ENCODE data around the gene SCAMP3. TPM values are rescaled to one million over a fixed set of nuclear protein-coding genes. Genes with fewer than 3 reads are reported as not detected.
"Not testable (repeated sequence)": the region's sequence is repeated elsewhere in the genome, so short reads cannot be mapped to it uniquely, and the experiment has no call there.

SCAMP3 gene
- total RNA-seq, 2 experiments from 2014 or later, result 88.7 to 96.4 TPM

DNA sequence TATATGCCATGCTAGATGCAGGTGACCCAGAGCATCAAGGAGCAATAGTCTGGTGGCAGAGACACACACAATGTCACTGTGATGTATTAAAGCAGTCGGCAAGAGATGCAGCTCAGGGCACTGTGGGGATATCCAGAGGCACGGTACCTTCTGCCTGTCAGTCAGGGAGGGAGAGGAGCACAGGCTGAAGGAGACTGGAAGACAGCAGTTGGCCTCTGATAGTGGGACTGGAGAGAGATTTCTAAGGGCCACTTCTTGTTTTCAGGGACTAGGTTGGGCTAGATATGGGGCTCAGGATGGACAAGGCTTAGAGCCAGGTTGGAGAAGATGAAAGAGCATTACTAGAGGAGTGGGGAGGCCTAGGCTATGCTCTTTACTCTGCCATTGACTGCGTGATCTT lies 30.9 kb downstream of the SCAMP3 start:
- H3K27me3 Mint-ChIP-seq; DNase-seq; H3K27ac Mint-ChIP-seq; H3K9me3 Mint-ChIP-seq; POLR2A ChIA-PET; H3K4me3 Mint-ChIP-seq; H3K36me3 Mint-ChIP-seq (ENCODE audit: low read depth): not testable (repeated sequence)
- CTCF ChIA-PET, result interaction anchor here (1.0 to 1.8 kb wide), 2 partner anchors 13 to 19 kb away, joined by 3 to 5 read pairs; no protein-coding TSS in a partner anchor
- peaks cover 26% of the 10 kb centered on the region for H3K4me1 Mint-ChIP-seq

DNA sequence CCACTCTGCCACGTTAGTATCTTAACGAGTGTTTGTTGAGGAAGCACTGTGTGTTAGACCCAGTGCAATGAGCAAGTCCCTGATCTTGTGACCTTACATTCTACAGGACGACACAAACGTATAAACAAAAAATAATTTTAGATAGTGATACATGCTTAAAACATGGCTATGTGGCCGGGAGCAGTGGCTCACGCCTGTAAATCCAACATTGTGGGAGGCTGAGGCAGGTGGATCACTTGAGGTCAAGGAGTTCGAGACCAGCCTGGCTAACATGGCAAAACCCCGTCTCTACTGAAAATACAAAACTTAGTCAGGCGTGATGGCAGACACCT lies 34.1 kb downstream of the SCAMP3 start:
- Mint-ChIP-seq H3K4me3 (peak overlapping the region; percentile 84), H3K9me3 (no peaks in the 10 kb centered on the region), H3K36me3 (ENCODE audit: low read depth) (peaks cover 8% of the 10 kb centered on the region), H3K4me1 (peaks cover 36% of the 10 kb centered on the region), H3K27ac (peak overlapping the region; percentile 92), H3K27me3 (no peaks in the 10 kb centered on the region)
- DNase-seq, result no peak
- POLR2A ChIA-PET, result no interaction called here
- CTCF ChIA-PET, result interaction anchor here (0.9 to 2.5 kb wide), 5 partner anchors 15 to 55 kb away, joined by 3 to 11 read pairs (median 5); partner anchors contain the start of gene KRTCAP2

DNA sequence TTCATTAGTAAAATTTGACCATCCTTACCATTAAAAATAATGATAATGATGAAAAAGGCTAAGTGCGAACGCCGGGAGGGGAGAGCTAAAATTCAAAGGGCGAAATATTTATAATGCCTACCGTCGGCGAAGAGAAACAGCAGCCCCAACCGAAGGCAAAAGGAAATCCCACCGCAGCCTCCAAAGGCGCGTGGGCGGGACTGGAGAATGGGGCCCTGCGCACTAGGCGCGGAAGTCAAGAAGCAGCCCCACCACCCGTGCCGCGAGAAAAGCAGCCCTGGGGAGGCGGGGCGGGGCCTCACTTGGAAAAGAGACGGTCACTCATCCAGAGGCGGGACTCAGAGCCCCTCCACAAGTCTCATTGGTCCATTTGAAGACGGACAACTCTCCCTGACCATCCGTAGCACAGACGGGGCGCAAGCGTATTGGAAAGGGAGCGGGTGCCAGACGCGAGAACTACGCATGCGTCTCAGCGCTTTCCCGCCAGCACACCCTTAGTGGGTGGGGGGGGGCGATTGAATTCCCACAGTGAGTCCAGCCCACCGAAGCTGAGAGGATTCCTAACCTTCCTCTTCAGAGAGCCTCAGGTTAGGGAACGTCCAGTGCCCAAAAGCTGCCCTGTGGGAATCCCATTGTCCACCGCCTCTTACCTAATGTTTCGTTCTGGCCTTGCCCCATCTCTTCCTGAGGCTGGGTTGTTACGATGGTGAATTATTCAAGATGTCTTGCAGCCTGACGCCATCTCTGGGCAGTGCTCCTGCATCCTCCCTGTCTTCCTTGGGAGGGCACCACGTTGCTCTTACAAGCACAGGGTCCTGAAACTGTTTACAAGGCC lies 34.7 kb downstream of the SCAMP3 start:
- no peaks in the 10 kb centered on the region for H3K27me3 Mint-ChIP-seq
- H3K27ac Mint-ChIP-seq, result peak overlapping the region; percentile 92
- DNase-seq, result peak; percentile 99
- ChIA-PET CTCF (interaction anchor here (0.9 to 2.5 kb wide), 11 partner anchors 15 to 357 kb away, joined by 3 to 12 read pairs (median 5); partner anchors contain the start of genes KRTCAP2, SCAMP3 and THBS3), POLR2A (interaction anchor here (0.6 kb wide), 1 partner anchor 18 kb away, joined by 3 read pairs; no protein-coding TSS in a partner anchor)
- H3K4me3 Mint-ChIP-seq, result peak overlapping the region; percentile 84
- H3K9me3 Mint-ChIP-seq, result no peaks in the 10 kb centered on the region
- H3K4me1 Mint-ChIP-seq, result peaks cover 36% of the 10 kb centered on the region
- peaks cover 8% of the 10 kb centered on the region for H3K36me3 Mint-ChIP-seq (ENCODE audit: low read depth)

DNA sequence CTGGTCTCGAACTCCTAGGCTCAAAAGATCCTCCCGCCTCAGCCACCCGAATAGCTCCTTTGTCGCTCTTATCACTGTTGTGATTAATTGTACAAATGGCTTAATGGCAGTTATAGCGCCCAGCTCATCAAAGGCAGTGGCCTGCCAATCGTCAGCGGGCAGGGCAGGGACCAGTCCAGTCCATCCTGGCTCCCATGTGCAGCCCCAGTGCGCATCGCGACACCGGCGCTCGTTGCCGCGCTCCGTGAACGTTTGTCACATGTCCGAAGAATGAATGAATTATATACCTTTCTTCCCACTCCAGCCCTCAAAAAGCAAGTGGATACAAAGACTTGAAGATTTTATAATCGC lies 35.3 kb downstream of the SCAMP3 start:
- no peaks in the 10 kb centered on the region for H3K27me3 Mint-ChIP-seq
- peaks cover 36% of the 10 kb centered on the region for H3K4me1 Mint-ChIP-seq
- CTCF ChIA-PET, result interaction anchor here (0.6 to 2.5 kb wide), 10 partner anchors 20 to 358 kb away, joined by 3 to 12 read pairs (median 4); partner anchors contain the start of genes SCAMP3 and THBS3
- DNase-seq, result peak; percentile 51
- H3K36me3 Mint-ChIP-seq (ENCODE audit: low read depth), result peaks cover 8% of the 10 kb centered on the region
- POLR2A ChIA-PET, result interaction anchor here (0.6 kb wide), 2 partner anchors 18 to 32 kb away, joined by 3 read pairs; no protein-coding TSS in a partner anchor
- peak overlapping the region; percentile 84 for H3K4me3 Mint-ChIP-seq
- H3K27ac Mint-ChIP-seq, result peak overlapping the region; percentile 92
- no peaks in the 10 kb centered on the region for H3K9me3 Mint-ChIP-seq

DNA sequence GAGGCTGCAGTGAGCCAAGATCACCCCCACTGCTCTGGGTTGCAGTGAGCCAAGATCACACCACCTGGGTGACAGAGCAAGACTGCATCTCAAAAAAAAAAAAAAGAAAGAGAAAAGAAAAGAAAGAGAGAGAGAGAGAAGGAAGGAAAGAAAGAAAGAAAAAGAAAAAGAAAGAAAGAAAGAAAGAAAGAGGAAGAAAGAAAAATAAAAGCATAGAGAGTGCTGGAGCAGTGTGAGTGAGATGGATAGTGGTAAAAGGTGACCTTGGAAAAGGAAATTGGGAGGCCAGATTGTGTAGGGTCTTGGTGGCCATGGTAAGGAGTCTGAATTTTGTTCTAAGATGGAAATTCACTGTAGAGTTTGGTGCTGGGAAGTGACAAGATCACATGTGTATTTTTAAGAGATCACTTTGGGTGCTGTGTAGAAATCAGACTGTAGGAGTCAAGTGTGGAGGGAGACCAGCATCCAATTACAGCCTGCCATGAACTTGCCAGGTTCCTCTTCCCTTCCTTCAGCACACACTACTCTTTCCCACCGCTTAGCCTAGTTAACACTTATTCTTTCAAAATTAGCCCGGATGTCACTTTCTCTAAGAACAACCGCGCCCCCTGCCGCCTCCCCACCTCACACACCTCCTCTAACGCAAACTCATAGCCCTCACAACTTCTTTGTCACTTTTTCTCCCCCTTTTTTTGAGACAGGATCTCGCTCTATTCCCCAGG lies 35.8 kb downstream of the SCAMP3 start:
- Mint-ChIP-seq H3K4me1 (peaks cover 36% of the 10 kb centered on the region), H3K27me3 (no peaks in the 10 kb centered on the region), H3K36me3 (ENCODE audit: low read depth) (peaks cover 8% of the 10 kb centered on the region), H3K4me3 (peak overlapping the region; percentile 84), H3K27ac (peak overlapping the region; percentile 92), H3K9me3 (no peaks in the 10 kb centered on the region)
- ChIA-PET POLR2A (interaction anchor here (0.6 kb wide), 2 partner anchors 17 to 32 kb away, joined by 3 read pairs; no protein-coding TSS in a partner anchor), CTCF (interaction anchor here (0.6 to 2.5 kb wide), 9 partner anchors 19 to 358 kb away, joined by 3 to 12 read pairs (median 5); partner anchors contain the start of genes SCAMP3 and THBS3)
- peak; percentile 87 for DNase-seq

DNA sequence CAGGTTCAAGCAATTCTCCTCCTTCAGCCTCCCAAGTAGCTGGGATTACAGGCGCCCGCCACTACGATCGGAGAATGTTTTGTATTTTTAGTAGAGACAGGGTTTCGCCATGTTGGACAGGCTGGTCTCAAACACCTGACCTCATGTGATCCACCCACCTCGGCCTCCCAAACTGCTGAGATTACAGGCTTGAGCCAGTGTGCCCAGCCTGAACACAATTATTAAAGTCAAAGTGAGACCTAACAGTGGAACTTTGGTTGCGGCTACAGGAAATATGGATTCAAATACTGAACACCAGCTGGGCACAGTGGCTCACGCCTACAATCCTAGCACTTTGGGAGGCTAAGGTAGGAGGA lies 36.8 kb downstream of the SCAMP3 start:
- H3K9me3 Mint-ChIP-seq; DNase-seq; POLR2A ChIA-PET; H3K36me3 Mint-ChIP-seq (ENCODE audit: low read depth); H3K27me3 Mint-ChIP-seq: not testable (repeated sequence)
- Mint-ChIP-seq H3K27ac (peak overlapping the region; percentile 92), H3K4me3 (peak overlapping the region; percentile 84), H3K4me1 (peaks cover 43% of the 10 kb centered on the region)
- CTCF ChIA-PET, result interaction anchor here (0.9 kb wide), 1 partner anchor 52 kb away, joined by 3 read pairs; the partner anchor contains the start of gene KRTCAP2

DNA sequence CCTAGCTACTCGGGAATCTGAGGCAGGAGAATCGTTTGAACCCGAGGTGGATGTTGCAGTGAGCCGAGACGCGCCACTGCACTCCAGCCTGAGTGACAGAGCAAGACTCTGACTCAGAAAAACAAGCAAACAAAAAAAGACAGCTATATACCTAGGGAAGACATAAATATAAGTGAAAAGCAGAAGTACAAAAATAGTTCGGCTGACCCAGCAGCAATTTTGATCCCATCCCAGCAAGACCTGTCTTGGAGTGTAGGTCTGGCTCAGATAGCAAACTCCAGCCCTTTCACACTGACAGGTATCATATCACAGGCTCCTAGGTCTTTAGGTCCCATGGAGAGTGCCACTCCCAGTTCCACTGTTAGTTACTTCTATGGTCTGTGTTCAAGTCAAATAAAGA lies 39.1 kb downstream of the SCAMP3 start:
- CTCF ChIA-PET, result interaction anchor here (1.7 kb wide), 1 partner anchor 16 kb away, joined by 5 read pairs; the partner anchor contains the start of gene THBS3
- Mint-ChIP-seq H3K27ac (no peak overlapping the region), H3K27me3 (no peaks in the 10 kb centered on the region), H3K4me3 (no peak overlapping the region), H3K9me3 (peaks cover 2% of the 10 kb centered on the region), H3K36me3 (ENCODE audit: low read depth) (peaks cover 11% of the 10 kb centered on the region), H3K4me1 (peaks cover 55% of the 10 kb centered on the region)
- DNase-seq, result no peak
- POLR2A ChIA-PET, result no interaction called here

DNA sequence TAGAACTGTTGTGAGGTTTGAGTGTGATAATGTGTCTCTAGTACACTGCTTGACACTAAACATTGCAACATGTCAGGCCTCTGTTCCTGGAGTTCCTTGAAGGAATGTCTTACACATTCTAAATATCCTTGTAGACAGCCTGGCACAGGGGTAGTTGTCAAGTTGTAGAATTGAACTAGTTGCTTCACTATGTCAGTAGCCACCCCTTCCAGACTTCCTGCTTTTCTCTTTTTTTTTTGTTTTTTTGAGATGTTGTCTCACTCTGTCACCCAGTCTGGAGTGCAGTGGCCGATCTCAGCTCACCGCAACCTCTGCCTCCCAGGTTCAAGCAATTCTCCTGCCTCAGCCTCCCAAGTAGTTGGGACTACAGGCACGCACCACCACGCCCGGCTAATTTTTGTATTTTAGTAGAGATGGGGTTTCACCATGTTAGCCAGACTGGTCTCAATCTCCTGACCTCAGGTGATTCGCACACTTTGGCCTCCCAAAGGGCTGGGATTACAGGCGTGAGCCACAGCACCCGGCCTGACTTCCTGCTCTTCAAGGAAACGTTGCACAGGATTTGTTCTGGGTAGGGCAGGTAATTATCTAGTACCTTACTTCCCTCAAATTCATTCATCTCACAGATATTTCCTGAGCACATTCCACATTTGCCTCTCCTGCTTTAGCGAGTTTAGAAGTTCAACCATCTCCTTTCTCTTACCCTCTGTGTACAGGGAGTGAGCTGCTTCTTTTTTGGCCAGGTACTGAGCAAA lies 41.8 kb downstream of the SCAMP3 start:
- H3K27me3 Mint-ChIP-seq, H3K9me3 Mint-ChIP-seq, H3K4me3 Mint-ChIP-seq, POLR2A ChIA-PET, DNase-seq: not testable (repeated sequence)
- Mint-ChIP-seq H3K36me3 (ENCODE audit: low read depth) (peaks cover 11% of the 10 kb centered on the region), H3K4me1 (peaks cover 36% of the 10 kb centered on the region), H3K27ac (peak overlapping the region; percentile 75)
- CTCF ChIA-PET, result interaction anchor here (0.6 to 1.3 kb wide), 3 partner anchors 11 to 117 kb away, joined by 3 to 4 read pairs (median 3); no protein-coding TSS in a partner anchor

DNA sequence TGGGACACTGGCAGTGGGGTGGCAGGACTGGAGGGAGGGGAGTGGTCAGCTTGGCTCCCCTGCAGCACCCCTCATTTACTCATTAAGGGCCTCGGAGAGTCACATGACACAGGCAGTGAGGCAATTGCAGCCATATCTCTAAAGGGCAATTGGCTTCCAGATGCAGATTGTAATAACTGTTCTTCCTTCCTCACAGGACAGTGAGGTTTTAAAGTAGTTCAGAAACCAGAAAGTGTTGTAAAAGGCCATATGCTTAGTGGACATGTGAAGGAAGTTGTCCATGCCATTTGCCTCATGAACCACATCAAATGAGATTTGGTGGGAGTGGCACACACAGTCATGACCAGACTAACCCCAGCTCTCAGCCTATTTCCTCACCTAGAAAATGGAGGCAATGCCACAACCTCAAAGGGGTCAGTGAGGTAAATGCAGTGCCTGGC lies 42.5 kb downstream of the SCAMP3 start:
- no peak for DNase-seq
- CTCF ChIA-PET, result interaction anchor here (1.0 to 2.0 kb wide), 3 partner anchors 10 to 104 kb away, joined by 3 to 6 read pairs (median 4); no protein-coding TSS in a partner anchor
- peaks cover 2% of the 10 kb centered on the region for H3K9me3 Mint-ChIP-seq
- no peak overlapping the region for H3K4me3 Mint-ChIP-seq
- H3K27me3 Mint-ChIP-seq, result no peaks in the 10 kb centered on the region
- POLR2A ChIA-PET, result interaction anchor here (0.6 kb wide), 1 partner anchor 1684 kb away, joined by 3 read pairs; the partner anchor contains the start of gene S100A6
- H3K27ac Mint-ChIP-seq, result peak overlapping the region; percentile 87
- H3K36me3 Mint-ChIP-seq (ENCODE audit: low read depth), result peaks cover 12% of the 10 kb centered on the region
- peaks cover 36% of the 10 kb centered on the region for H3K4me1 Mint-ChIP-seq

DNA sequence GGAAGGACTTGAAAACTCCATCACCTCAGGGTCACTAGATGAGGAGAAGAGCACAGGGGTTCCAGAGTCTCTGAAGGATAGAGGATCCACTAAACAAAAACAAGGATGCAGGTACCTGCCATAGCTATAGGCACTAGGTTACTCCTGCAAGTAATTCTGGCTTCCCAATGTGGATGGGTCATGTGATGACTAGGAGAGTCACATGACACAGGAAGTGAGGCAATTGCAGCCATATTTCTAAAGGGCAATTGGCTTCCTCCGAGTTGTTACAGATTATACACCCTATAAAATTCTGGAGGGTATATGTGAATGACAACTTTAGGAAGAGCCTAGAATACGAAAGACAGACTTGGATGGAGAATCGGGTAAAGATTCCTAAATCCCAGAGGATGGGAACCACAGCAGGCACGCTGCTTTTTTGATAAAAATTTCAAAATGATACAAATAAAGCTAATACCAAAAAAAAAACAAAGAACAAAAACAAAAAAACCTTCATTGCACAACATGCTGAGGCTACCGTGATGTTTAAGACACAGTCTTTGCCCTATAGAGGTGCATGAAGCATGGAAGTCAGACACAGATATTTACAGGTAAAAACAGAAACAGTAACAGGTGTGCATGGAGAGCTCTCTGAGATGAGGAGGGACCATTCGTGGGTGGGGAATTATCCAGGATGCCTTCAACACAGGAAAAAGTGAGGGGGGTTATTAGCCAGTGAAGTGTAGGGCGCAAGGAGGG lies 43.1 kb downstream of the SCAMP3 start:
- peaks cover 2% of the 10 kb centered on the region for H3K9me3 Mint-ChIP-seq
- peaks cover 9% of the 10 kb centered on the region for H3K36me3 Mint-ChIP-seq (ENCODE audit: low read depth)
- peak; percentile 46 for DNase-seq
- ChIA-PET CTCF (interaction anchor here (1.0 to 2.0 kb wide), 5 partner anchors 10 to 105 kb away, joined by 3 to 6 read pairs (median 3); no protein-coding TSS in a partner anchor), POLR2A (interaction anchor here (0.6 kb wide), 1 partner anchor 1683 kb away, joined by 3 read pairs; the partner anchor contains the start of gene S100A6)
- H3K4me3 Mint-ChIP-seq, result no peak overlapping the region
- peaks cover 33% of the 10 kb centered on the region for H3K4me1 Mint-ChIP-seq
- no peaks in the 10 kb centered on the region for H3K27me3 Mint-ChIP-seq
- peak overlapping the region; percentile 87 for H3K27ac Mint-ChIP-seq

DNA sequence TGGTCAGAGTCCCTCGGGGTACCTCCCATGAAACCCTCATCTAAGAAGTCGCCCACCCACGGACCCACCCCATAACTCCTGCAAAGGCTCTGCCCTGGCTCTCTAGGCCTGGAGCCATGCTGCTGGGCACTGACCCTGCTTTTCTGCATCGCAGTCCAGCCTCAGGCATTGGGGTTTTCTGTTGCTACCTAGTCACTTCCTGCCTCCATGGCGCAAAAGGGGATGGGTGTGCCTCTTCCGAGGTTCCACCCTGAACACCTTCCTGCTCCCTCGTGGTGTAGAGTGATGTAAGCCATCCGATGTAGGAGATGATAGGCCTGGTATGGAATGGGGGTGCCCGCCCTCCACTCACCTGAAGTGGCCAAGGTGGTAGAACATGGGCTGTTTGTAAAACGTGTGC lies 47.5 kb downstream of the SCAMP3 start:
- H3K4me3 Mint-ChIP-seq, CTCF ChIA-PET, POLR2A ChIA-PET, H3K27me3 Mint-ChIP-seq, H3K9me3 Mint-ChIP-seq, DNase-seq: not testable (repeated sequence)
- H3K4me1 Mint-ChIP-seq, result peaks cover 31% of the 10 kb centered on the region
- H3K27ac Mint-ChIP-seq, result peak overlapping the region; percentile 82
- H3K36me3 Mint-ChIP-seq (ENCODE audit: low read depth), result peaks cover 13% of the 10 kb centered on the region

All from activated CD4-positive, alpha-beta T cell treated with anti-CD3 and anti-CD28 coated beads, Interleukin-2, amount 10 ng/mL, durations not matched to agents 7 days and 5 days (primary cell).